ENCODE data around the gene USP17L10. TPM values are rescaled to one million over a fixed set of nuclear protein-coding genes. Genes with fewer than 3 reads are reported as not detected.
"Not testable (repeated sequence)": the region's sequence is repeated elsewhere in the genome, so short reads cannot be mapped to it uniquely, and the experiment has no call there.

The USP17L10 gene, protein sequence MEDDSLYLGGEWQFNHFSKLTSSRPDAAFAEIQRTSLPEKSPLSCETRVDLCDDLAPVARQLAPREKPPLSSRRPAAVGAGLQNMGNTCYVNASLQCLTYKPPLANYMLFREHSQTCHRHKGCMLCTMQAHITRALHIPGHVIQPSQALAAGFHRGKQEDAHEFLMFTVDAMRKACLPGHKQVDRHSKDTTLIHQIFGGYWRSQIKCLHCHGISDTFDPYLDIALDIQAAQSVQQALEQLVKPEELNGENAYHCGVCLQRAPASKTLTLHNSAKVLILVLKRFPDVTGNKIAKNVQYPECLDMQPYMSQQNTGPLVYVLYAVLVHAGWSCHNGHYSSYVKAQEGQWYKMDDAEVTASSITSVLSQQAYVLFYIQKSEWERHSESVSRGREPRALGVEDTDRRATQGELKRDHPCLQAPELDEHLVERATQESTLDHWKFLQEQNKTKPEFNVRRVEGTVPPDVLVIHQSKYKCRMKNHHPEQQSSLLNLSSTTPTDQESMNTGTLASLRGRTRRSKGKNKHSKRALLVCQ
- not detected for total RNA-seq
- not detected for polyA plus RNA-seq
- total RNA-seq = 0 reads per million in 6 experiments

DNA sequence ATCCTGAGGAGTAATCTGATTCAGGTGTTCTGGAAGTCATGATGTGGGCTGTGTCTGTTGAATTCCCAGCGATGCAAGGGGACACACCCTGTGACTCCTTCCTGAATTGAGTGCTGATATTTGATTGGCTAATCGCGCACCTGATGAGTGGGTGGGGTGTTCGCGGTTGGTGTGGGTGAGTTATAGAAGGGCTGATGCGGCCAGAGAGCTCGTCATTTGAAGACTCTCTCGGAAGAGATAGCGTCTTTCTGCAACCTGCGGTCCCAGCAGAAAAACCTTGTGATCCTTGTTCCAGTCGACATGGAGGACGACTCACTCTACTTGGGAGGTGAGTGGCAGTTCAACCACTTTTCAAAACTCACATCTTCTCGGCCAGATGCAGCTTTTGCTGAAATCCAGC, at the start of gene USP17L10:
USP17L10 (plus strand) TSS at position 301 of the 400 bp plus-strand sequence; CDS start at position 301, 0 bp downstream.
- H3K9me3 Mint-ChIP-seq, H3K4me1 Mint-ChIP-seq, H3K27ac Mint-ChIP-seq, H3K36me3 Mint-ChIP-seq, H3K4me3 Mint-ChIP-seq, H3K27me3 Mint-ChIP-seq, POLR2A ChIA-PET, ATAC-seq, DNase-seq: not testable (repeated sequence)

DNA sequence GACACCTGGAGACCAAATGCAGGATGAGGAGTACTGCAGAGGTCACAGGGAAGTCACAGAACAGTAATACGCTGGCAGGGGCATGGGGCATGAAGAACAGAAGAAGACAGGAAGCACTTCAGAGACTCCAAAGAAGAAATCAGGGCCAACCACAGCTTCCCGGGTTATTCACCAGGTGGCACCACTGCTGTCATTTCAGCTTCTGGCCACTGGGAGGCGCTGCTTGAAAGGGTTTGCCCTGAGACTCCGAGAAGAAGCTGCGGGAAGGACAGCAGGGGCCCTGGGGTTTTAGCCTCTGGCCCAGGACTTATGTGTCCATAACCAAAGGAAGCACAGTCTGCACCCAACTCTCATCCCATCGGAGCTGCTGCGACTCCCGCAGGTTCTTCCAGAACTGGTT, 44.5 kb upstream of the USP17L10 start:
- H3K4me3 Mint-ChIP-seq, POLR2A ChIA-PET, H3K9me3 Mint-ChIP-seq, ATAC-seq, H3K27me3 Mint-ChIP-seq, H3K36me3 Mint-ChIP-seq, H3K4me1 Mint-ChIP-seq, H3K27ac Mint-ChIP-seq: not testable (repeated sequence)
- DNase-seq = peak in 1 of 10 donors; percentile 42

DNA sequence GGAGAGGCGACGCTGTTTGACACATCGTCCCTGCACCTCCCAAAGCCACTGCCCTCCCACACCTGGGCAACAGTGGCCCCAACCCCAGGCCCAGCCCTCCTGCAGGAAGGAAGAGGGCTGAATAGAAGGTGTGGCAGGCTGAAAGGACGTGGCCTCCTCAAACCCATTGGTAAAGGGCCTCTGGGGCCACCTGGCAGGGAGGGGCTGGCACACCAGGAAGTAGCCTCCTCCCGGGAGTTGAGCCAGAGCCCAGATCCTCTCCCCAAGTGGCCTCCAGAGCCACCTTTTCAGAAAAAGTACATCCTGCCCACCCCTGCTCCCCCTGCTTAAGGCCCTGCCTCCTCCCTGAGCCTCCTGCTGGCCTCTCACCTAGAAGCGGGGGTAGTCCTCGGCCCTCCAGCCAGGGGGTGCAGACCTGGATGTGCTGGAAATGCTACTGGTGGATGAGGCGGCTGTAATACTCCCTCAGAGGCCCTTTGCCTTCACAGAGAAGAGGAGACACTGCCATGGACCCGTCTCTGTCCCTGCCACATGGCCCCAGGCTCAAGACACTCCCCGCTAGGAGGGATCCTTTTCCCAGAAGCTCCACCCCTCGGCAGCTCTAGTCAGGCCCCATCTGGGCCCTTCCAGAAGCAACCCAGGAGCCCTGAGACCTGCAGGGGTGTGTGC, 40.5 kb upstream of the USP17L10 start, which contains the start of gene FAM90A26:
FAM90A26 (plus strand) TSS at position 619 of the 669 bp plus-strand sequence. CDS start 2,764 bp downstream, outside the sequence.
- H3K27ac Mint-ChIP-seq, H3K27me3 Mint-ChIP-seq, H3K4me3 Mint-ChIP-seq, H3K4me1 Mint-ChIP-seq, DNase-seq, H3K9me3 Mint-ChIP-seq, POLR2A ChIA-PET, ATAC-seq, H3K36me3 Mint-ChIP-seq: not testable (repeated sequence)

DNA sequence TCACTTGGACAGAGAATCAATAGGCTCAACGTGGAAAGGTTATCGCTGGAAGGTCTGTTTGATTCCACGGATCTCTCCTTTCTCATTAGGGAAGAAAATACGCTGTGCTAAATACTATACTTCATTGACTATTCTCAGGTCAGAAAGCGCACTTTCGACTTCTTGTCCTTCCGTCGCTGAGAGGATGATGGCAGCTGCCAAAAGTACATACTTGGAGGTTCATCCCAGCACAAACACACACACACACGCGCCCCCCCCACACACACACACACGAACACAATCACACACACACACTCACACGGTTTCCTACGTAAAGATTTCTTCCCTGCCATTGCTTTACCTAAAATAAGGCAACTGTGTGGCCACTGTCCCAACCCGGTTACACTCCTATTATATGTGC, 4.2 kb downstream of the USP17L10 start:
- POLR2A ChIA-PET, H3K4me1 Mint-ChIP-seq, DNase-seq, H3K36me3 Mint-ChIP-seq, H3K27ac Mint-ChIP-seq, H3K9me3 Mint-ChIP-seq, H3K27me3 Mint-ChIP-seq, ATAC-seq, H3K4me3 Mint-ChIP-seq: not testable (repeated sequence)

DNA sequence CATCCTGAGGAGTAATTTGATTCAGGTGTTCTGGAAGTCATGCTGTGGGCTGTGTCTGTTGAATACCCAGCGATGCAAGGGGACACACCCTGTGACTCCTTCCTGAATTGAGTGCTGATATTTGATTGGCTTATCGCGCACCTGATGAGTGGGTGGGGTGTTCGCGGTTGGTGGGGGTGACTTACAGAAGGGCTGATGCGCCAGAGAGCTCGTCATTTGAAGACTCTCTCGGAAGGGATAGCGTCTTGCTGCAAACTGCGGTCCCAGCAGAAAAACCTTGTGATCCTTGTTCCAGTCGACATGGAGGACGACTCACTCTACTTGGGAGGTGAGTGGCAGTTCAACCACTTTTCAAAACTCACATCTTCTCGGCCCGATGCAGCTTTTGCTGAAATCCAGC, 4.6 kb downstream of the USP17L10 start, which contains the start of gene USP17L11:
USP17L11 (plus strand) TSS at position 301 of the 400 bp plus-strand sequence; CDS start at position 301, 0 bp downstream.
- H3K27me3 Mint-ChIP-seq, H3K36me3 Mint-ChIP-seq, H3K4me3 Mint-ChIP-seq, H3K9me3 Mint-ChIP-seq, H3K27ac Mint-ChIP-seq, DNase-seq, ATAC-seq, H3K4me1 Mint-ChIP-seq, POLR2A ChIA-PET: not testable (repeated sequence)

DNA sequence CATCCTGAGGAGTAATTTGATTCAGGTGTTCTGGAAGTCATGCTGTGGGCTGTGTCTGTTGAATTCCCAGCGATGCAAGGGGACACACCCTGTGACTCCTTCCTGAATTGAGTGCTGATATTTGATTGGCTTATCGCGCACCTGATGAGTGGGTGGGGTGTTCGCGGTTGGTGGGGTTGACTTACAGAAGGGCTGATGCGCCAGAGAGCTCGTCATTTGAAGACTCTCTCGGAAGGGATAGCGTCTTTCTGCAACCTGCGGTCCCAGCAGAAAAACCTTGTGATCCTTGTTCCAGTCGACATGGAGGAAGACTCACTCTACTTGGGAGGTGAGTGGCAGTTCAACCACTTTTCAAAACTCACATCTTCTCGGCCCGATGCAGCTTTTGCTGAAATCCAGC, 9.4 kb downstream of the USP17L10 start, which contains the start of gene USP17L12:
USP17L12 (plus strand) TSS at position 301 of the 400 bp plus-strand sequence; CDS start at position 301, 0 bp downstream.
- POLR2A ChIA-PET, H3K36me3 Mint-ChIP-seq, H3K4me1 Mint-ChIP-seq, H3K4me3 Mint-ChIP-seq, H3K9me3 Mint-ChIP-seq, ATAC-seq, H3K27ac Mint-ChIP-seq, DNase-seq, H3K27me3 Mint-ChIP-seq: not testable (repeated sequence)

DNA sequence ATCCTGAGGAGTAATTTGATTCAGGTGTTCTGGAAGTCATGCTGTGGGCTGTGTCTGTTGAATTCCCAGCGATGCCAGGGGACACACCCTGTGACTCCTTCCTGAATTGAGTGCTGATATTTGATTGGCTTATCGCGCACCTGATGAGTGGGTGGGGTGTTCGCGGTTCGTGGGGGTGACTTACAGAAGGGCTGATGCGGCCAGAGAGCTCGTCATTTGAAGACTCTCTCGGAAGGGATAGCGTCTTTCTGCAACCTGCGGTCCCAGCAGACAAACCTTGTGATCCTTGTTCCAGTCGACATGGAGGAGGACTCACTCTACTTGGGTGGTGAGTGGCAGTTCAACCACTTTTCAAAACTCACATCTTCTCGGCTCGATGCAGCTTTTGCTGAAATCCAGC, 14.1 kb downstream of the USP17L10 start, which contains the start of gene USP17L13:
USP17L13 (plus strand) TSS at position 301 of the 400 bp plus-strand sequence; CDS start at position 301, 0 bp downstream.
- H3K4me3 Mint-ChIP-seq, H3K27me3 Mint-ChIP-seq, H3K27ac Mint-ChIP-seq, H3K9me3 Mint-ChIP-seq, POLR2A ChIA-PET, ATAC-seq, DNase-seq, H3K36me3 Mint-ChIP-seq, H3K4me1 Mint-ChIP-seq: not testable (repeated sequence)

DNA sequence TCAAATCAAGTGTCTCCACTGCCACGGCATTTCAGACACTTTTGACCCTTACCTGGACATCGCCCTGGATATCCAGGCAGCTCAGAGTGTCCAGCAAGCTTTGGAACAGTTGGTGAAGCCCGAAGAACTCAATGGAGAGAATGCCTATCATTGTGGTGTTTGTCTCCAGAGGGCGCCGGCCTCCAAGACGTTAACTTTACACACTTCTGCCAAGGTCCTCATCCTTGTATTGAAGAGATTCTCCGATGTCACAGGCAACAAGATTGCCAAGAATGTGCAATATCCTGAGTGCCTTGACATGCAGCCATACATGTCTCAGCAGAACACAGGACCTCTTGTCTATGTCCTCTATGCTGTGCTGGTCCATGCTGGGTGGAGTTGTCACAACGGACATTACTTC, 19.8 kb downstream of the USP17L10 start:
- peak in 1 of 10 donors; percentile 48 for DNase-seq
- H3K9me3 Mint-ChIP-seq, ATAC-seq, H3K27me3 Mint-ChIP-seq, H3K36me3 Mint-ChIP-seq, H3K4me3 Mint-ChIP-seq, H3K4me1 Mint-ChIP-seq, POLR2A ChIA-PET, H3K27ac Mint-ChIP-seq: not testable (repeated sequence)

DNA sequence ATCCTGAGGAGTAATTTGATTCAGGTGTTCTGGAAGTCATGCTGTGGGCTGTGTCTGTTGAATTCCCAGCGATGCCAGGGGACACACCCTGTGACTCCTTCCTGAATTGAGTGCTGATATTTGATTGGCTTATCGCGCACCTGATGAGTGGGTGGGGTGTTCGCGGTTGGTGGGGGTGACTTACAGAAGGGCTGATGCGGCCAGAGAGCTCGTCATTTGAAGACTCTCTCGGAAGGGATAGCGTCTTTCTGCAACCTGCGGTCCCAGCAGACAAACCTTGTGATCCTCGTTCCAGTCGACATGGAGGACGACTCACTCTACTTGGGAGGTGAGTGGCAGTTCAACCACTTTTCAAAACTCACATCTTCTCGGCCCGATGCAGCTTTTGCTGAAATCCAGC, 23.6 kb downstream of the USP17L10 start, which contains the start of gene USP17L15:
USP17L15 (plus strand) TSS at position 301 of the 400 bp plus-strand sequence; CDS start at position 301, 0 bp downstream.
- DNase-seq, H3K4me3 Mint-ChIP-seq, H3K27ac Mint-ChIP-seq, H3K36me3 Mint-ChIP-seq, H3K4me1 Mint-ChIP-seq, H3K27me3 Mint-ChIP-seq, H3K9me3 Mint-ChIP-seq, POLR2A ChIA-PET, ATAC-seq: not testable (repeated sequence)

DNA sequence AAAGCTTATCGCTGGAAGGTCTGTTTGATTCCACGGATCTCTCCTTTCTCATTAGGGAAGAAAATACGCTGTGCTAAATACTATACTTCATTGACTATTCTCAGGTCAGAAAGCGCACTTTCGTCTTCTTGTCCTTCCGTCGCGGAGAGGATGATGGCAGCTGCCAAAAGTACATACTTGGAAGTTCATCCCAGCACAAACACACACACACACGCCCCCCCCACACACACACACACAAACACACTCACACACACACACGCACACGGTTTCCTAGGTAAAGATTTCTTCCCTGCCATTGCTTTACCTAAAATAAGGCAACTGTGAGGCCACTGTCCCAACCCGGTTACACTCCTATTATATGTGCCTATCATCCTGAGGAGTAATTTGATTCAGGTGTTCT, 28.0 kb downstream of the USP17L10 start:
- POLR2A ChIA-PET, ATAC-seq, H3K9me3 Mint-ChIP-seq, DNase-seq, H3K27me3 Mint-ChIP-seq, H3K4me1 Mint-ChIP-seq, H3K36me3 Mint-ChIP-seq, H3K4me3 Mint-ChIP-seq, H3K27ac Mint-ChIP-seq: not testable (repeated sequence)

DNA sequence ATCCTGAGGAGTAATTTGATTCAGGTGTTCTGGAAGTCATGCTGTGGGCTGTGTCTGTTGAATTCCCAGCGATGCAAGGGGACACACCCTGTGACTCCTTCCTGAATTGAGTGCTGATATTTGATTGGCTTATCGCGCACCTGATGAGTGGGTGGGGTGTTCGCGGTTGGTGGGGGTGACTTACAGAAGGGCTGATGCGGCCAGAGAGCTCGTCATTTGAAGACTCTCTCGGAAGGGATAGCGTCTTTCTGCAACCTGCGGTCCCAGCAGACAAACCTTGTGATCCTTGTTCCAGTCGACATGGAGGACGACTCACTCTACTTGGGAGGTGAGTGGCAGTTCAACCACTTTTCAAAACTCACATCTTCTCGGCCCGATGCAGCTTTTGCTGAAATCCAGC, 33.1 kb downstream of the USP17L10 start, which contains the start of gene USP17L17:
USP17L17 (plus strand) TSS at position 301 of the 400 bp plus-strand sequence; CDS start at position 301, 0 bp downstream.
- ATAC-seq, H3K9me3 Mint-ChIP-seq, H3K27me3 Mint-ChIP-seq, H3K4me1 Mint-ChIP-seq, H3K27ac Mint-ChIP-seq, H3K4me3 Mint-ChIP-seq, DNase-seq, H3K36me3 Mint-ChIP-seq, POLR2A ChIA-PET: not testable (repeated sequence)

DNA sequence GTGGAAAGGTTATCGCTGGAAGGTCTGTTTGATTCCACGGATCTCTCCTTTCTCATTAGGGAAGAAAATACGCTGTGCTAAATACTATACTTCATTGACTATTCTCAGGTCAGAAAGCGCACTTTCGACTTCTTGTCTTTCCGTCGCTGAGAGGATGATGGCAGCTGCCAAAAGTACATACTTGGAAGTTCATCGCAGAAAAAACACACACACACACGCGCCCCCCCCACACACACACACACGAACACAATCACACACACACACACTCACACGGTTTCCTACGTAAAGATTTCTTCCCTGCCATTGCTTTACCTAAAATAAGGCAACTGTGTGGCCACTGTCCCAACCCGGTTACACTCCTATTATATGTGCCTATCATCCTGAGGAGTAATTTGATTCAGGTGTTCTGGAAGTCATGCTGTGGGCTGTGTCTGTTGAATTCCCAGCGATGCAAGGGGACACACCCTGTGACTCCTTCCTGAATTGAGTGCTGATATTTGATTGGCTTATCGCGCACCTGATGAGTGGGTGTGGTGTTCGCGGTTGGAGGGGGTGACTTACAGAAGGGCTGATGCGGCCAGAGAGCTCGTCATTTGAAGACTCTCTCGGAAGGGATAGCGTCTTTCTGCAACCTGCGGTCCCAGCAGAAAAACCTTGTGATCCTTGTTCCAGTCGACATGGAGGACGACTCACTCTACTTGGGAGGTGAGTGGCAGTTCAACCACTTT, 37.7 kb downstream of the USP17L10 start, which contains the start of gene USP17L18:
USP17L18 (plus strand) TSS at position 678 of the 728 bp plus-strand sequence; CDS start at position 678, 0 bp downstream.
- H3K4me3 Mint-ChIP-seq, H3K27me3 Mint-ChIP-seq, H3K9me3 Mint-ChIP-seq, H3K27ac Mint-ChIP-seq, H3K4me1 Mint-ChIP-seq, H3K36me3 Mint-ChIP-seq, ATAC-seq, POLR2A ChIA-PET: not testable (repeated sequence)
- DNase-seq = peak in 1 of 10 donors; percentile 62

Data from naive thymus-derived CD8-positive, alpha-beta T cell (primary cell).